Stimulated activated naive CD8-positive, alpha-beta T cell treated with anti-CD3 and anti-CD28 coated beads, Interleukin-15, amount 100 ng/mL, for 72 hours (primary cell): ENCODE measurements around the gene CAP2.
A peak's percentile ranks its signal among the peaks of the same experiment; 100 is the strongest.
"Not testable (repeated sequence)": the region's sequence is repeated elsewhere in the genome, so short reads cannot be mapped to it uniquely, and the experiment has no call there.

Experiments used
- ATAC-seq: fragments of 150-1000 bp; cut with Tn5 transposase; 2 replicates; pipeline ENCODE4 v1.10.0; 2021; ENCODE audit warnings: mild to moderate bottlenecking, moderate library complexity
- DNase-seq, 2 donors: peaks; one replicate each; pipeline ENCODE4 v3.0.0; 2021 to 2022
- H3K27ac Mint-ChIP-seq, 2 donors: one replicate each; pipeline ENCODE4 v1.8.0; 2022; ENCODE audit warnings: mild to moderate bottlenecking in 2 of 2, mixed read lengths in 2 of 2, moderate library complexity in 2 of 2
- H3K27me3 Mint-ChIP-seq: one replicate; pipeline ENCODE4 v1.8.0; 2022; ENCODE audit warnings: mixed read lengths
- H3K4me1 Mint-ChIP-seq: one replicate; pipeline ENCODE4 v1.8.0; 2022; ENCODE audit warnings: mild to moderate bottlenecking, mixed read lengths
- H3K4me3 Mint-ChIP-seq, 2 donors: one replicate each; pipeline ENCODE4 v1.8.0; 2022; ENCODE audit warnings: mild to moderate bottlenecking in 2 of 2, mixed read lengths in 2 of 2, moderate library complexity in 1 of 2
- H3K9me3 Mint-ChIP-seq, 2 donors: one replicate each; pipeline ENCODE4 v1.8.0; 2022; ENCODE audit warnings: mixed read lengths in 2 of 2

The CAP2 gene

GRCh38 chr6:17417817-17418216, 24.4 kb downstream of the CAP2 start:
- no peaks in the 10 kb centered on the region for H3K9me3 Mint-ChIP-seq
- H3K27ac Mint-ChIP-seq, result no peak overlapping the region
- ATAC-seq (no peak), DNase-seq (no peak)
- H3K4me1 Mint-ChIP-seq, result no peaks in the 10 kb centered on the region
- peaks cover 35% of the 10 kb centered on the region for H3K27me3 Mint-ChIP-seq
- no peak overlapping the region for H3K4me3 Mint-ChIP-seq

GRCh38 chr6:17418281-17419188, 25.1 kb downstream of the CAP2 start:
- Mint-ChIP-seq H3K9me3 (no peaks in the 10 kb centered on the region), H3K27ac (no peak overlapping the region), H3K4me1 (no peaks in the 10 kb centered on the region), H3K27me3 (peaks cover 35% of the 10 kb centered on the region), H3K4me3 (no peak overlapping the region)
- DNase-seq, result no peak
- ATAC-seq, result no peak

GRCh38 chr6:17419189-17419575, 25.8 kb downstream of the CAP2 start:
- Mint-ChIP-seq H3K9me3 (no peaks in the 10 kb centered on the region), H3K4me3 (no peak overlapping the region), H3K27ac (no peak overlapping the region), H3K4me1 (no peaks in the 10 kb centered on the region), H3K27me3 (peaks cover 35% of the 10 kb centered on the region)
- ATAC-seq (no peak), DNase-seq (no peak)

GRCh38 chr6:17420368-17420767, 27.0 kb downstream of the CAP2 start:
- peaks cover 37% of the 10 kb centered on the region for H3K27me3 Mint-ChIP-seq

GRCh38 chr6:17421406-17421805, 28.0 kb downstream of the CAP2 start:
- no peak for DNase-seq
- Mint-ChIP-seq H3K4me3 (no peak overlapping the region), H3K27me3 (peaks cover 32% of the 10 kb centered on the region), H3K9me3 (no peaks in the 10 kb centered on the region), H3K4me1 (no peaks in the 10 kb centered on the region), H3K27ac (no peak overlapping the region)
- no peak for ATAC-seq

More at GRCh38 chr6:17420368-17420767, 27.0 kb downstream of the CAP2 start:
- H3K4me3 Mint-ChIP-seq, result no peak overlapping the region
- H3K4me1 Mint-ChIP-seq, result no peaks in the 10 kb centered on the region
- H3K9me3 Mint-ChIP-seq, result no peaks in the 10 kb centered on the region
- DNase-seq (no peak), ATAC-seq (no peak)
- H3K27ac Mint-ChIP-seq, result no peak overlapping the region

- DNase-seq (no peak), ATAC-seq (no peak)
- Mint-ChIP-seq H3K27me3 (peaks cover 18% of the 10 kb centered on the region), H3K4me1 (no peaks in the 10 kb centered on the region), H3K27ac (no peak overlapping the region), H3K9me3 (no peaks in the 10 kb centered on the region), H3K4me3 (no peak overlapping the region)
These were observed 29.6 kb downstream of the CAP2 start for GRCh38 chr6:17423026-17423425.

GRCh38 chr6:17427062-17427461, 33.7 kb downstream of the CAP2 start:
- no peaks in the 10 kb centered on the region for H3K9me3 Mint-ChIP-seq
- H3K27me3 Mint-ChIP-seq, result peaks cover 7% of the 10 kb centered on the region
- H3K4me1 Mint-ChIP-seq, result no peaks in the 10 kb centered on the region
- no peak overlapping the region for H3K4me3 Mint-ChIP-seq
- DNase-seq, result no peak
- peak overlapping the region in 1 of 2 donors; percentile 45 for H3K27ac Mint-ChIP-seq
- ATAC-seq, result no peak

- DNase-seq, result no peak
- no peak overlapping the region for H3K27ac Mint-ChIP-seq
- peaks cover 7% of the 10 kb centered on the region for H3K27me3 Mint-ChIP-seq
- H3K4me1 Mint-ChIP-seq, result no peaks in the 10 kb centered on the region
- no peak overlapping the region for H3K4me3 Mint-ChIP-seq
- no peaks in the 10 kb centered on the region for H3K9me3 Mint-ChIP-seq
- no peak for ATAC-seq
These were observed 34.2 kb downstream of the CAP2 start for GRCh38 chr6:17427617-17428016.

- ATAC-seq, H3K9me3 Mint-ChIP-seq, H3K27me3 Mint-ChIP-seq, H3K4me3 Mint-ChIP-seq, H3K27ac Mint-ChIP-seq, DNase-seq, H3K4me1 Mint-ChIP-seq: not testable (repeated sequence)
These were observed 35.3 kb downstream of the CAP2 start for GRCh38 chr6:17428595-17429120.

- ATAC-seq (no peak), DNase-seq (no peak)
- Mint-ChIP-seq H3K27me3 (peaks cover 7% of the 10 kb centered on the region), H3K27ac (no peak overlapping the region), H3K4me3 (no peak overlapping the region), H3K9me3 (no peaks in the 10 kb centered on the region), H3K4me1 (no peaks in the 10 kb centered on the region)
These were observed 36.1 kb downstream of the CAP2 start for GRCh38 chr6:17429383-17430061.

GRCh38 chr6:17431581-17431980, 38.2 kb downstream of the CAP2 start:
- DNase-seq (no peak), ATAC-seq (no peak)
- Mint-ChIP-seq H3K27me3 (no peaks in the 10 kb centered on the region), H3K9me3 (no peaks in the 10 kb centered on the region), H3K27ac (no peak overlapping the region), H3K4me1 (no peaks in the 10 kb centered on the region), H3K4me3 (no peak overlapping the region)

GRCh38 chr6:17432356-17432755, 39.0 kb downstream of the CAP2 start:
- no peaks in the 10 kb centered on the region for H3K27me3 Mint-ChIP-seq
- ATAC-seq, result no peak
- no peak overlapping the region for H3K27ac Mint-ChIP-seq
- no peak for DNase-seq
- H3K4me3 Mint-ChIP-seq, result no peak overlapping the region
- no peaks in the 10 kb centered on the region for H3K9me3 Mint-ChIP-seq
- no peaks in the 10 kb centered on the region for H3K4me1 Mint-ChIP-seq

- Mint-ChIP-seq H3K27me3 (no peaks in the 10 kb centered on the region), H3K9me3 (no peaks in the 10 kb centered on the region), H3K4me3 (no peak overlapping the region), H3K4me1 (no peaks in the 10 kb centered on the region), H3K27ac (no peak overlapping the region)
- ATAC-seq (no peak), DNase-seq (no peak)
These were observed 46.0 kb downstream of the CAP2 start for GRCh38 chr6:17439243-17439993.

- H3K9me3 Mint-ChIP-seq, H3K4me1 Mint-ChIP-seq, H3K27me3 Mint-ChIP-seq, H3K4me3 Mint-ChIP-seq, DNase-seq, ATAC-seq, H3K27ac Mint-ChIP-seq: not testable (repeated sequence)
These were observed 47.4 kb downstream of the CAP2 start for GRCh38 chr6:17440811-17441210.

- Mint-ChIP-seq H3K9me3 (no peaks in the 10 kb centered on the region), H3K27ac (no peak overlapping the region), H3K4me3 (no peak overlapping the region), H3K4me1 (no peaks in the 10 kb centered on the region), H3K27me3 (no peaks in the 10 kb centered on the region)
- ATAC-seq (no peak), DNase-seq (no peak)
These were observed 48.8 kb downstream of the CAP2 start for GRCh38 chr6:17442196-17442595.

- DNase-seq (no peak), ATAC-seq (no peak)
- H3K27ac Mint-ChIP-seq, result no peak overlapping the region
- H3K9me3 Mint-ChIP-seq, result no peaks in the 10 kb centered on the region
- no peaks in the 10 kb centered on the region for H3K27me3 Mint-ChIP-seq
- H3K4me3 Mint-ChIP-seq, result no peak overlapping the region
- H3K4me1 Mint-ChIP-seq, result no peaks in the 10 kb centered on the region
These were observed 53.3 kb downstream of the CAP2 start for GRCh38 chr6:17446713-17447112.
